KG1 (cell line): ENCODE measurements around the gene ZDHHC17.
"Not testable (repeated sequence)": the region's sequence is repeated elsewhere in the genome, so short reads cannot be mapped to it uniquely, and the experiment has no call there.

ENCODE experiments used
- DNase-seq: peaks from one replicate; lab custom pipeline; 2025; lab: John Stamatoyannopoulos, UW

ZDHHC17 gene, protein sequence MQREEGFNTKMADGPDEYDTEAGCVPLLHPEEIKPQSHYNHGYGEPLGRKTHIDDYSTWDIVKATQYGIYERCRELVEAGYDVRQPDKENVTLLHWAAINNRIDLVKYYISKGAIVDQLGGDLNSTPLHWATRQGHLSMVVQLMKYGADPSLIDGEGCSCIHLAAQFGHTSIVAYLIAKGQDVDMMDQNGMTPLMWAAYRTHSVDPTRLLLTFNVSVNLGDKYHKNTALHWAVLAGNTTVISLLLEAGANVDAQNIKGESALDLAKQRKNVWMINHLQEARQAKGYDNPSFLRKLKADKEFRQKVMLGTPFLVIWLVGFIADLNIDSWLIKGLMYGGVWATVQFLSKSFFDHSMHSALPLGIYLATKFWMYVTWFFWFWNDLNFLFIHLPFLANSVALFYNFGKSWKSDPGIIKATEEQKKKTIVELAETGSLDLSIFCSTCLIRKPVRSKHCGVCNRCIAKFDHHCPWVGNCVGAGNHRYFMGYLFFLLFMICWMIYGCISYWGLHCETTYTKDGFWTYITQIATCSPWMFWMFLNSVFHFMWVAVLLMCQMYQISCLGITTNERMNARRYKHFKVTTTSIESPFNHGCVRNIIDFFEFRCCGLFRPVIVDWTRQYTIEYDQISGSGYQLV

DNA sequence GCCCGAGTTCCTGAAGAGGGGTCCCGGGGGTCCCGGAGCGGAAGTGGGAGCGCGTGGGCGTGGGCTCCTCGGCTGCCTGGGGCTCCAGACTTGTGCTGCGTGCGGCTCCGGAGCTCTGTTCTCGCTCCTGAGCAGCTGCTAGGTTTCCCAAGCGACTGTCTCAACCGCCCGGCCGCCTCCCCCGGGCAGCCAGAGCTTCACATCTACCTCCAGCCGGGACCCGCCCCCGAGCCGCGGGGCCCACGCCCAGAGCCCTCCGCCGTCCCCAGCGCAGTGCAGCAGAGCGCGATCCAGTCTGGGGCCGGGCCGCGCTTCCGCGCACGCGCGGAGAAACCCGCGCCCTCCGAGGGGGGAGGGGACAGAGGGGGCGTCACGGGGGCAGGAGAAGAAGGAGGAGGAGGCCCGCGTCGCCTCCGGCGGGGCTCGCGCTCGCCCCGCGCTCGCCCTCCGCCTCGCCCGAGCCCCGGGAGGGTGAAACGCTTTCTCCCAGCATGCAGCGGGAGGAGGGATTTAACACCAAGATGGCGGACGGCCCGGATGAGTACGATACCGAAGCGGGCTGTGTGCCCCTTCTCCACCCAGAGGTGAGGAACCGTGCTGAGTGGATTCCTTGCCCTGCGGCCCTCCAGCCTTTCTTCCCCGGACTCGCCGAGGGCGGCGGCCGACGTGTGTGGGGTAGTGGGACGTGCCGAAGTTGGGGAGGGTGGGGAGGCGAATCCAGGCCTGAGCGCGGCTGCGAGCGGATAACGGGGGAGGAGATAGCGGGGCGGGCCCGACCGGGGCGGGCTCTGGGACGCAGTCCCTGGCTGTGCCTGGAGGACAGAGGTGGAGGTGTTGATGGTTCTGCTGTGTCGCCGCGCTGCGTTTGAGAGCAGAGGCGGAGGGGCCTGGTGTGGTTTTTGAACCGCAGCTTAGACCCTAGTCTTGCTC is at the start of gene ZDHHC17:
Gene ZDHHC17, plus strand, starts transcription at position 370 of the 930 bp plus-strand sequence. Its CDS starts 122 bp downstream, at position 492.
- DNase-seq = peak; percentile 85

DNA sequence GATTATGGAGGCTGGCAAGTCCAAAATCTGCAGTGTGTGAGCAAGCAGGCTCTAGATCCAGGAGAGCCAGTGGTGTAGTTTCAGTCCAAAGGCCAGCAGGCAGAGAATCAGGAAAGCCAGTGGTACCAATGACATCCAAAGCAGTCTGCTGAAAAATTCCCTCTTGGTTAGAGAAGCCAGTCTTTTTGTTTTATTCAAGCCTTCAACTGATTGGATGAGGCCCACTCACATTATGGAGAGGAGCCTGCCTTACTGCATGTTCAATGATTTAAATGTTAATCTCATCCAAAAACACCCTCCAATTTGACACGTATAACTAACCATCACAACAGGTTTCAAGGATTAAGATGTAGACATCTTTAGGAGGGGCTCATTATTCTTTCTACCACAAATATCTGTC is 49.5 kb upstream of the ZDHHC17 start:
- DNase-seq = no peak

DNA sequence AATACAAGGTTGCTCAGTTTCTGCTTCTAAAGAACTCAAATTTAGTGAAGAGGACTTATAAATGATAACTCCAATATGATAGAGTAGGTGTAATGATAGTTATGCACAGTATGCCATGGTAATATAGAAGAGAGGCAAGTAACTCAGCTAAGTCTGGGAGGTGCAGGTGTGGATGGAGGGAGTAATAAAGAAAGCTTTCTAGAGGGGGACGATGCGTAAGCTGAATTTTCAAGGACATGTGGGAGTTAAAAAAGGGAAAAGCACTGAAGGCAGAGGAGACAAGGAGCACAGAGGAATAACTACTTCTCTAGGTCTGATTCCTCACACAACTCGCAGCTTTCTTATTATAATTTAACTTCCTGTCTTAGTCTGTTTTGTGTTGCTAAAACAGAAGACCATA is 49.1 kb upstream of the ZDHHC17 start:
- DNase-seq = no peak

DNA sequence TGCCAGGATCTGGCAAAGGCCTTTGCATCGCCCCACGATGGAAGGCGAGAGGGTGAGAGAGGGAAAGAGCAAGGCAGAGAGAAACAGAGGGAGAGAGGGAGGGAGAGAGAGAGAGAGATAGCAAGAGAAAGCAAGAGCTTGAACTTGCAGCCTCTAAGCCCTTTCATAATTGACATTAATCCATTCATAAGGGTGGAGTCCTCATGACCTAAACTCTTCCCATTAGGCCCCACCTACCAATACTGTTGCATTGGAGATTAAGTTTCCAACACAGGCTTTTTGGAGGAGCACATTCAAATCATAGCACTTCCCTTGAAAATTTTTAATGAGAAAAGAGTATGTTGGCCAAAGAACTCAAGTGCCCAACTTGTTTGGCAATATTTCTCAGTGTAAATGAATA is 48.6 kb upstream of the ZDHHC17 start:
- DNase-seq = no peak

DNA sequence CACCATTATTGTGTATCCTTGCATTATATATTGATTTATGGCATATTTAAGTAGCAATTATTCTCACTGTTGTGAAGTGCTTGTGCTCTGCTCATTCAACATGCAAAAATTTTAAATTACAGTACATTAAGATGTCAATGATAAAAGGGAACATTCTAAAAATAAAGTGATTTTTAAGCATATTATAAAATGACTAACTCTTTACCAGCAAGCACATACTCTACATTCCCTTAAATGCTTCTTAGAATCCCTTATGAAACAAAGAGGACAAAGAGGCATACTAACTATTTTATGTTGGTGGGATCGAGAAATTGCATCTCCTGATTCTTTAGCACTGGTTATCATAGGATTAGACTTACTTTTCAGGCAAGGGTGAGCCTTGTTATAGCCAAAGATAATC is 46.6 kb upstream of the ZDHHC17 start:
- DNase-seq = no peak

DNA sequence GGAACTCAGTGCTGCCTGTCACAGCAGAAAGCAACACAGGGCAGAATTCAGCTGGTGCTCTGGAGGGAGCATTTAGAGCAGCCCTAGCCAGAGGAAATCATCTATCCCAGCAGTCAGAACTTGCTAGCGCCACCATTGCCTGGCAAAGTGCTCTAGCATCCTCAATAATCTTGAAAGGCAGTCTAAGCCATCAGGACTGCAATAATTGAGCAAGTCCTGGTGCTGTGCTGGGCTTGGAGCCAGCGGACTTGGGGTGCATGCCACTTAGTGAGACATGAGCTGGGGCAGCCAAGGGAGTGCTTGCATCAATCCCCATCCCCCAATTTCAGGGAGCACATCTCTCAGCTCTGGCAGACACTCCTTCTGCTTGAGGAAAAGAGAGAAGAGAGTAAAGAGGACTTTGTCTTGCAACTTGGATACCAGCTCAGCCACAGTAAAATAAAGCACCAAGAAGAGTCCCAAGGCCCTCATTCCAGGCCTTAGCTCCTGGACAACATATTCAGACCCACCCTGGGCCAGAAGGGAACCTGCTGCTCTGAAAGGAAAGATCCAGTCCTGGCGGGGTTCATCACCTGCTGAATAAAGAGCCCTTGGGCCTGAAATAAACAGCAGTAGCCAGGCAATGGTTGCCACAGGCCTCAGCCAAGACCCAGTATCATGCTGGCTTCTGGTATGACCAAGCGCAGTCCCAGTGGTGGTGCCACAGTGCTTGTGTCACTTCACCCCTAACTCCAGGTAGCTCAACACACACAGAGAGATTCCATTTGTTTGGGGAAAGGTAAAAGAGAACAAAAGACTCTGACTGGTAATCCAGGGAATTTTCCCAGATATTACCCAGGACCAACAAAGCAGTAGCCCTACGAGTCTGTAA is 44.5 kb upstream of the ZDHHC17 start:
- no peak for DNase-seq

DNA sequence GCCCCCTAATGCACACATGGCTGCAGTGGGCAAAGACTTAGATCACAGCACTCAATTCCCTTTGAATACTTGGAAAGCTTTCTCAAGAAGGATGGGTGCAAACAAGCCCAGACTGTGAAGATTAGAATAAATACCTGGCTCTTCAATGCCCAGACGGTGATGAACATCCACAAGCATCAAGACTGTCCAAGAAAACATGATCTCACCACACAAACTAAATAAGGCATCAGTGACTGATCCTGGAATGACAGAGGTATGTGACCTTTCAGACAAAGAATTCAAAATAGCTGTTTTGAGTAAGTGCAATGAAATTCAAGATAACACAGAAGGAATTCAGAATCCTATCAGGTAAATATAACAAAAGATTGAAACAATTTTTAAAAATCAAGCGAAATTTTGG is 43.8 kb upstream of the ZDHHC17 start:
- DNase-seq = no peak

DNA sequence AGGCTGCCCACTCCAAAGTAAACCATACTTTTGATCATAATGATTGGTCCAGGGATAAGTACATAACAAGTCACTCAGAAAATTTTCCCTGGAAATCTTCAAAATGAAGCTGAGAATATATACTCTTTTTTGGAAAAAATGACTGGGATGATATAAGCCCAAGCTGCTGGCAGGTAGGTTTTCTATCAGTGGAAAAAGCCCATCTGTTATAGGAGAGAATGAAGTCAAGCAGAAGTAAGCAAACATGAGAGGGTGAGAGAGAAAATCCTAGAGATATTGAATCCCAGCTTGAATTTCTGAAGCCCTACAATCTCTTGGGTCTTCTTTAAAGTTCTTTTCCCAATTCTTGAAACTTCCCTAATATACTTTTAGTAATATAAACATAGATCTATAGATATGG is 37.3 kb upstream of the ZDHHC17 start:
- no peak for DNase-seq

DNA sequence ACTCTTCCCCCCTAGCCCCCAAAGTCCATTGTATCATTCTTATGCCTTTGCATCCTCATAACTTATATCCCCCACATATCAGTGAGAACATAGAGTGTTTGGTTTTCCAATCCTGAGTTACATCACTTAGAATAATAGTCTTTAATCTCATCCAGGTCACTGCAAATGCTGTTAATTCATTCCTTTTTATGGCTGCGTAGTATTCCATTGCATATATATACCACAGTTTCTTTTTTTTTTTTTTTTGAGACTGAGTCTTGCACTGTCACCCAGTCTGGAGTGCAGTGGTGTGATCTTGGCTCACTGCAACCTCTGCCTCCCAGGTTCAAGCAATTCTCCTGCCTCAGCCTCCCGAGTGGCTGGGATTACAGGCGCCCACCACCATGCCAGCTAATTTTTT is 31.7 kb upstream of the ZDHHC17 start:
- not testable (repeated sequence) for DNase-seq

DNA sequence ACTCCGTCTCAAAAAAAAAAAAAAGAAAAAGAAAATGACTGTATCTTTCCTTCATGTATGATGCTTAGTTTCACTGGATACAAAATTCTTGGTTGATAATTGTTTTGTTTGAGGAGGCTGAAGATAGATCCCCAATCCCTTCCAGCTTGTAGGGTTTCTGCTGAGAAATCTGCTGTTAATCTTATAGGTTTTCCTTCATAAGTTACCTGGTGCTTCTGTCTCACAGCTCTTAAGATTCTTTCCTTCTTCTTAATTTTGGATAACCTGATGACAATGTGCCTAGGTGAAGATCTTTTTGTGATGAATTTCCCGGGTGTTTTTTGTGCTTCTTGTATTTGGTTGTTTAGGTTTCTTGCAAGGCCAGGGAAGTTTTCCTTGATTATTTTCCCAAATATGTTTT is 26.2 kb upstream of the ZDHHC17 start:
- not testable (repeated sequence) for DNase-seq

DNA sequence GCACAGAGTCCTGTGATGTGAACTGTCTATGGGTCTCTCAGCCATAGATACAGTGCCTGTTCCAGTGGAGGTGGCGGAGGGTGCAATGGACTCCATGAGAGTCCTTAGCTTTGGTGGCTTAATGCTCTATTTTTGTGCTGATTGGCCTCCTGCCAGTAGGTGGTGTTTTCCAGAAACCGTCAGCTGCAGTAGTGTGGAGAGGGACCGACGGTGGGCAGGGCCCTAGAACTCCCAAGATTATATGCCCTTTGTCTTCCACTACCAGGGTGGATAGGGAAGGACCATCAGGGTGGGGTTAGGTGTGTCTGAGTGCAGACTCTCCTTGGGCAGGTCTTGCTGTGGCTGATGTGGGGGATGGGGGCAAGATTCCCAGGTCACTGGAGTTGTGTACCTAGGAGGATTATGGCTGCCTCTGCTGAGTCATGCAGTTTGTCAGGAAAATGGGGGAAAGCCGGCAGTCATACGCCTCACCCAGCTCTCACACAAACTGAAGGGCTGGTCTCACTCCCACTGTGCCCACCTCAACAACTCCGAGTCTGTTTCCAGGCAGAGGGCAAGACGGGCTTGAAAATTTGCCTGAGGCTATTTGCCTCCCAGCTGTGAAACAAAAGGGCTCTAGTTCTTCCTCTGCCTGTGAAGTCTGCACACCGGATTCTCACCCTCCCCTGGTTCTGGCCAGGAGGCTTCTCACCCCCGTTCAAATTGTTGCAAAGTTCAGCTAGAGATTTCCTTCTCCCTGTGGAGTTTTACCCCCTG is 24.9 kb upstream of the ZDHHC17 start:
- DNase-seq = no peak

DNA sequence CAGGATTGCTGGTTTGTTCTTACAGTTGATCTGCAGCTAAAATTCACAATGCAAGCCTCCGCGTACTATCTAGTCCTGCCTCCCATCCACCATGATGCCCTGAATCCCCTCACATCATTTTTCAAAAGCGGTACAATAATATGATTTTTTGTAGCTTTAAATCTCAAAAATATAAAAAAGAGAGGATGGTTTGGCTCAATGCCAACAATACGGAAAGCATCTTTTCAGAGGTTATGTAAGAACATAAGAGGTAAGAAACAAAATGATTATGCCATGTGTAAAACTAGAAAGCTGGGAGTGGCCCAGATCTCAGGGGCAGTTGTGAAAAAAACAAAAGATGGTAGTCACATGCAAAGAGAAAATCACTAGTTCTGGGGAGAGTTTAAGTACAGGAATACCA is 24.0 kb upstream of the ZDHHC17 start:
- DNase-seq = no peak

DNA sequence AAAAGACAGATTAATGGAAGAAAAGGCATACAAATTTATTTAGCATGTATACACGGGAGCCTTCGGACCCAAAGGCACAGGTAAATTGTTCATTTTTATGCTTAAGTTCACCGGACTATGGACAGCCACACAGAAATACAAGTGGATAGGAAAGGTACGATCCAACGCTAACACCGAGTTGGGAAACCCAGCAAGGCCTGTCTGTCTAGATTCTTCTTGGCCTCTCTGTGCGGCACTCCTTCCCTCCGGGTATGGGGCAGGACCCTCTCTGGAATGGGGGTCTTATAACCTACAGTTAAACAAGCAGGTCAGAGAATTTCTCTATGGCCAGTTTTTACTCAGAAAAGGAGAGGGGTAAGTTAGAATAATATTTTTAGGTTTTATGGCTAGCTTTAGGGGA is 23.4 kb upstream of the ZDHHC17 start:
- no peak for DNase-seq

DNA sequence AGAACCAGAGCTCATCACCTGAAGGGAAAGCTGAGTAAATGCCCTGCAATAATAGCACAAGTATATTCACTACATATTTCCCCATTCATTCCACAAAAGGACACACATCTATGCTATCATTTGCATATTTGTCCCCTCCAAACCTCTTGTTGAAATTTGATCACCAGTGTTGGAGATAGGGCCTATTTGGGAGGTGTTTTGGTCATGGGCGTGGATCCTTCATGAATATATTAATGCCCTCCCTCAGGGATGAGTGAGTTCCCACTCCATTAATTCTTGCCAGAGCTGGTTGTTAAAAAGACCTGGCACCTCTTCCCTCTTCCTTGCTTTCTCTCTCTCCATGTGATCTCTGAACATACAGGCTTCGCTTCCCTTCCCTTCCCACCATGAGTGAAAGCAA is 18.6 kb upstream of the ZDHHC17 start:
- no peak for DNase-seq

DNA sequence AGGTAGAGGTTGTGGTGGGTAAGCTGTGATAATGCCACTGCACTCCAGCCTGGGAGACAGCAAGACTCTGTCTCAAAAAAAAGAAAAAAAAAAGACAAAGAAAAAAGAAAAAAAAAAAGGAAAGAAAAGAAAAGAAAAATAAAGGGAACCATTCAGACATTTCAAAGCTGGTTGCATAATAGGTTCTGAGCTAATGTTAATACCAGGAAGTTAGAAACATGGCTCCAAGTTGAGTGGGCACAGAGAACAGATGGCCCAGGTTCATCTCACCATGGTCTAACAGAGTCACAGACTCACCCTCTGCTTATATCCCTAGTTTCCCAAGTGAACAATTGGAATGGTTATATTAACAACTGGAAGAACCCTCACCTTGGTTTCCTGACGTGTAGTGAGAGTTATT is 17.4 kb upstream of the ZDHHC17 start:
- no peak for DNase-seq

DNA sequence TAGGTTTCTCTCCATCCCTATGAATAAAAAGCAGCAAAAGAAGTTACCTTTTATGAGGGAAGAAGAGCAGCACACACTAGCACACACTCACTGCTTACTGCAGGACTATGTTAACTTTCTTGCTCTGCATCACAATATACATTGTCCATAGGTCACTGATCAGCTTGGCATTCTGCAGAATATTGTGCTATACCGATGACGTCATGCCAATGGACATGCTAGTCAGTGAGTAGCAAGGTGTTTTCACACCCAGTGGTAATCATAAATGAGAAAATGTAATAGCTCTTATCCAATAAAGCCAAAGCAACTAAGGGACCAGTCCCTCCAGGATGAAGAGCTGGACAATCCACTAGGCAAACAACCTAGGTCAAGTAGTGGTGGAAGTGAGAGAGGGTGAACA is 16.7 kb upstream of the ZDHHC17 start:
- no peak for DNase-seq

DNA sequence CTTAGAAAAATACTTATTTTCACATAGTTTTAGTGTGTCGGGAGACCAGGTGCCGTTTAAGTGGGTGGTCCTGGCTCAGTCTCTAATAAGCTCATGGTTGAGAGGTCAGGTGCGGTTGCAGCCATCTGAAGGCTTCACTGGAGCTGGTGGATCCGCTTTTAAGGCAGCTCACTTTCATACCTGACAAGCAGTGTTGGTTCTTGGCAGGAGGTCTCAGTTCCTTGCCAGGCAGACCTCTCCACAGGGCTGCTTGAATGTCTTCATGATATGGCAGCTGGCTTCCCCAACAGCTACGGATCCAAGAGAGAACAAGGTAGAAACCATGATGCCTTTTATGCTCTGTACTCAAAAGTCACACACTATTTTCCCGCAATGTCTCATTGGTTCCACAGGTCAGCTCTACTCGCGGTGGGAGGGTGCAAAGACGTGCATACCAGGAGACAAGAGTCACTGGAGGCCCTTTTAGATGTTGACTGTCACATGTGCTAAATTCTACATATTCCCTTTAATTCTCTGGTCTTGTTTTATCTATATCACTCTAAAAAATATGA is 8.0 kb upstream of the ZDHHC17 start:
- no peak for DNase-seq

DNA sequence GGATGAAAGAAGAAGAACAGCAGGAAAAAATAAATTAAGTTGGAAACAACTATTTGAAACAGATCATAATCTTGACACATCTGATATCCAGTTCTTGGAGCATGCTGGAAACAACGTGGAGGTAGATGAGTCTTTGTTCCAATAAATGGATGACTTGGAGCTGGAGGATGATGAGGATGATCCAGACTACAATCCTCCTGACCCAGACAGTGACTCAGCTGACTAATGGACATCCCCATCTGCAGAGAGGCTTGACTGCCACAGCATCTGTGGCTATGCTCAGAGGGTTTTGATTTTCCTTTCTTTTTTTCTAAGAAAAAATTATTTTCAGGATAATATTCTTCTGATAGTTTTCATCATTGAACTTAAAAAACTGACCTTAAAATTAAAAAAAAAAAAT is 6.2 kb upstream of the ZDHHC17 start:
- no peak for DNase-seq

DNA sequence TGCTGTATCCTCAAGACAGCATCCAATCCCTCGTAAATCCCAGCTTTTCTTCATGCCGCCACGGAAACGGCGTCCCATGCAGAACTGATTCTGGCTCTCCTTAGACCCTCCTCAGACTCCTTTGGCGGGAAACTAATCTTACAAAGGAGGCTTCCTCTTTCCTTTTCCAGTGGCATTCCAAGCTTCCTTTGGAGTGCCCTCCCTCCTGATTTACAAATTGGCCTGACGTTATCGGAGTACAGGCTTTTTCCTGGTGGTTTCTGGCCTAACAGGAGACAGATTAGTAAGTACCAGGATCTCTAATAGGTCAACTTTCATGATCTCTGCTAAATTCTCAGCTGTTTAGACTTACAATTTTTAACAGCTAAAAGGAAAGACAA is 1.3 kb upstream of the ZDHHC17 start:
- DNase-seq = no peak

DNA sequence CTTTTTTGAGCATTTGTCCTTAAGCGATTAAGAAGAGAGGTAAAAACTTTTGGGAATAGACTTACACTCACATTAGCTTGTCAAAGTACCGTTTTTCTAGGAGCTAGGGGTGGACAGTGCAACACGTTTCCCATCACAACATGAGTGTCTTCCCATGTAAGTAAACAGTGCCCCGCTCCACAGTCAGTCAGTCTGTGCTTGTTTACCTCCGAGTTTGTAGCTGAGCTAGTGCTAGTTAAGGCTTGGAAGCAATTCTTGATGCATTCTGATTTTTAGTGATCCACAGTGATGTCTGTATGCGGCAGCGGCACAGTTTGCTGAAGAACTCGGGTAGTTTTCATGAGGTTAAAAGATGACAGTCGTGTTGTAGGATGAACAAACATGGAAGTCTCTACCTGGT is 941 bp downstream of the ZDHHC17 start:
- no peak for DNase-seq

DNA sequence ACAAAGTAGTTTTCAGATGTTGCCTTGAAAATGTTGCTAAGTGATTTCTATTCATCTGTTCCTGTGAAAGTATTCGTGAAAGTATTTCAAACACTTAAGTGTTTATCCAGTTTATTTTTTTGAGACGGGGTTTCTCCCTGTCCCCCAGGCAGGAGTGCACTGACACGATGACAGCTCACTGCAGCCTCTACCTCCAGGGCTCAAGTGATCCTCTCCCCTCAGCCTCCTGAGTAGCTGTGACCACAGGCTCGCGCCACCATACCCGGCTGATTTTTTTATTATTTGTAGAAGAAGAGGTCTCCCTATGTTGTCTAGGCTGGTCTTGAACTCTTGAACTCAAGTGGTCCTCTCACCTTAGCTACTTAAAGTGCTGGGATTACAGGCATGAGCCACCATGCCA is 1.7 kb downstream of the ZDHHC17 start:
- DNase-seq = no peak
